OCI-LY3 (cell line): ENCODE data around the gene FLACC1.
"Not testable (repeated sequence)": the region's sequence is repeated elsewhere in the genome, so short reads cannot be mapped to it uniquely, and the experiment has no call there.

Experiments used
- H2AFZ ChIP-seq: fragments of 200-600, 300-600 bp; shearing (Covaris generic); 2 replicates; pipeline ENCODE4 v1.6.0; 2014; ENCODE audit warnings: antibody characterized with exemption, low read depth, low read length
- H3K27ac ChIP-seq: fragments of 200-600, 300-600 bp; sonication (generic); 2 replicates; pipeline ENCODE4 v1.5.1; 2014; ENCODE audit warnings: mild to moderate bottlenecking, low read length, moderate library complexity, mixed read lengths
- H3K27me3 ChIP-seq: fragments of 200-600, 300-600 bp; sonication (generic); 2 replicates; pipeline ENCODE4 v1.6.1; 2014; ENCODE audit warnings: low read depth, low read length, mixed read lengths
- H3K36me3 ChIP-seq: fragments of 200-600, 300-600 bp; sonication (generic); replicated peaks from 2 replicates; pipeline ENCODE3; 2014; ENCODE audit warnings: low read depth, low read length, mixed read lengths
- H3K4me1 ChIP-seq: fragments of 300-600, 200-600 bp; sonication (generic); 2 replicates; pipeline ENCODE4 v1.6.1; 2014; ENCODE audit warnings: low read length, mixed read lengths
- H3K4me2 ChIP-seq: fragments of 200-600, 300-600 bp; sonication (generic); 2 replicates; pipeline ENCODE4 v1.6.1; 2014; ENCODE audit warnings: low read length, mixed read lengths
- H3K4me3 ChIP-seq: fragments of 300-600, 200-600 bp; sonication (generic); 2 replicates; pipeline ENCODE4 v1.5.1; 2014; ENCODE audit warnings: antibody characterized with exemption, mild to moderate bottlenecking, low read length, moderate library complexity
- H3K79me2 ChIP-seq: fragments of 300-600, 200-600 bp; shearing (Covaris generic); 2 replicates; pipeline ENCODE4 v1.6.1; 2014; ENCODE audit warnings: mild to moderate bottlenecking, low read length, mixed read lengths
- H3K9ac ChIP-seq: fragments of 300-600, 200-600 bp; shearing (Covaris generic); 2 replicates; pipeline ENCODE4 v1.6.0; 2014; ENCODE audit warnings: mild to moderate bottlenecking, low read length, moderate library complexity
- H3K9me3 ChIP-seq: fragments of 200-600, 300-600 bp; shearing (Covaris generic); 2 replicates; pipeline ENCODE4 v1.6.1; 2014; ENCODE audit warnings: low read length, mixed read lengths; ENCODE audit not compliant: insufficient read depth
- H4K20me1 ChIP-seq: fragments of 200-600, 300-600 bp; sonication (generic); 2 replicates; pipeline ENCODE4 v1.6.1; 2016; ENCODE audit warnings: low read length, mixed read lengths; ENCODE audit not compliant: insufficient read depth
- CTCF ChIP-seq: fragments of 200-600, 300-600 bp; sonication (generic); IDR thresholded peaks from 2 replicates; pipeline ENCODE4 v1.5.1; 2014; ENCODE audit warnings: antibody characterized with exemption, low read length, low read depth
- EZH2phosphoT487 ChIP-seq: fragments of 200-600 bp; shearing (Covaris generic); IDR thresholded peaks from 2 replicates; pipeline ENCODE4 v1.6.1; 2018; ENCODE audit warnings: antibody characterized with exemption, mixed run types, low read depth

FLACC1 gene

GRCh38 chr2:201319511-201319910, 37.6 kb downstream of the FLACC1 start:
- H3K4me3 ChIP-seq, result no peak overlapping the region
- H3K4me2 ChIP-seq, result no peak overlapping the region
- H4K20me1 ChIP-seq, result no peaks in the 10 kb centered on the region
- peaks cover 5% of the 10 kb centered on the region for H3K9me3 ChIP-seq
- no peak for TF ChIP-seq EZH2phosphoT487
- no peak for TF ChIP-seq CTCF
- no peaks in the 10 kb centered on the region for H3K4me1 ChIP-seq
- no peaks in the 10 kb centered on the region for H3K36me3 ChIP-seq
- no peak overlapping the region for H3K27ac ChIP-seq
- no peaks in the 10 kb centered on the region for H3K27me3 ChIP-seq
- H3K79me2 ChIP-seq, result no peaks in the 10 kb centered on the region
- H3K9ac ChIP-seq, result no peak overlapping the region
- no peak overlapping the region for H2AFZ ChIP-seq

- H3K4me2 ChIP-seq, result no peak overlapping the region
- no peak for TF ChIP-seq CTCF
- TF ChIP-seq EZH2phosphoT487, result no peak
- H3K36me3 ChIP-seq, result no peaks in the 10 kb centered on the region
- H3K4me1 ChIP-seq, result no peaks in the 10 kb centered on the region
- H3K79me2 ChIP-seq, result no peaks in the 10 kb centered on the region
- no peak overlapping the region for H2AFZ ChIP-seq
- no peak overlapping the region for H3K27ac ChIP-seq
- no peak overlapping the region for H3K4me3 ChIP-seq
- H3K9me3 ChIP-seq, result no peaks in the 10 kb centered on the region
- no peaks in the 10 kb centered on the region for H3K27me3 ChIP-seq
- no peak overlapping the region for H3K9ac ChIP-seq
- no peaks in the 10 kb centered on the region for H4K20me1 ChIP-seq
Observed at GRCh38 chr2:201313362-201313761, 43.8 kb downstream of the FLACC1 start.

- Histone ChIP-seq H3K36me3 (no peaks in the 10 kb centered on the region), H3K9me3 (no peaks in the 10 kb centered on the region), H3K4me1 (no peaks in the 10 kb centered on the region), H3K4me2 (no peak overlapping the region), H3K4me3 (no peak overlapping the region), H2AFZ (no peak overlapping the region), H3K27ac (no peak overlapping the region), H3K79me2 (no peaks in the 10 kb centered on the region), H3K27me3 (no peaks in the 10 kb centered on the region), H3K9ac (no peak overlapping the region), H4K20me1 (no peaks in the 10 kb centered on the region)
- TF ChIP-seq EZH2phosphoT487, result no peak
- TF ChIP-seq CTCF, result no peak
Observed at GRCh38 chr2:201308914-201309313, 48.2 kb downstream of the FLACC1 start.

- Histone ChIP-seq H3K9me3 (no peaks in the 10 kb centered on the region), H4K20me1 (no peaks in the 10 kb centered on the region), H3K79me2 (no peaks in the 10 kb centered on the region), H3K36me3 (no peaks in the 10 kb centered on the region), H3K4me2 (no peak overlapping the region), H3K4me3 (no peak overlapping the region), H2AFZ (no peak overlapping the region), H3K27me3 (no peaks in the 10 kb centered on the region), H3K9ac (no peak overlapping the region), H3K27ac (no peak overlapping the region), H3K4me1 (no peaks in the 10 kb centered on the region)
- no peak for TF ChIP-seq CTCF
- TF ChIP-seq EZH2phosphoT487, result no peak
Observed at GRCh38 chr2:201307876-201308275, 49.3 kb downstream of the FLACC1 start.

GRCh38 chr2:201299929-201300328, 57.2 kb downstream of the FLACC1 start:
- H3K79me2 ChIP-seq, H3K27ac ChIP-seq, H3K4me3 ChIP-seq, H4K20me1 ChIP-seq, H3K9me3 ChIP-seq, H2AFZ ChIP-seq, H3K27me3 ChIP-seq, H3K9ac ChIP-seq, H3K4me1 ChIP-seq, H3K4me2 ChIP-seq, H3K36me3 ChIP-seq: not testable (repeated sequence)
